Measurements from ENCODE around the gene MED13. TPM values are rescaled to one million over a fixed set of nuclear protein-coding genes. Genes with fewer than 3 reads are reported as not detected.

Gene MED13
- total and polyA plus RNA-seq, 9 of the 15 experiments (the other 6 are each of a cell fraction or from before 2014, with no cell fraction given): 5.4 to 48.4 (median 28.2) TPM

- TF ChIP-seq ARID3B (CRISPR knock-in tag; IDR thresholded peaks at IDR 0.05; ENCODE audit: borderline replicate concordance) (no peak), ZNF444 (CRISPR knock-in tag; IDR thresholded peaks at IDR 0.05) (no peak), SRF (CRISPR knock-in tag; IDR thresholded peaks at IDR 0.05) (no peak), TEAD2 (tag; IDR thresholded peaks at IDR 0.05) (no peak), FOXP4 (CRISPR knock-in tag; IDR thresholded peaks at IDR 0.05; ENCODE audit: borderline replicate concordance) (no peak), NELFE (IDR thresholded peaks at IDR 0.05; ENCODE audit: insufficient read depth, insufficient read length) (no peak), VEZF1 (CRISPR knock-in tag; IDR thresholded peaks at IDR 0.05) (no peak), ZC3H11A (IDR thresholded peaks at IDR 0.05; ENCODE audit: low read depth, low read length) (no peak), SMAD2 (IDR thresholded peaks at IDR 0.05; ENCODE audit: low read depth, low read length) (no peak), TCF7L2 (IDR thresholded peaks at IDR 0.05; ENCODE audit: low read depth, low read length) (no peak)
These were observed 12.2 kb downstream of the MED13 start (continued) for GRCh38 chr17:62052765-62053338.
